ENCODE measurements around the gene PITPNM3.
"Not testable (repeated sequence)": the region's sequence is repeated elsewhere in the genome, so short reads cannot be mapped to it uniquely, and the experiment has no call there.

Gene PITPNM3

DNA sequence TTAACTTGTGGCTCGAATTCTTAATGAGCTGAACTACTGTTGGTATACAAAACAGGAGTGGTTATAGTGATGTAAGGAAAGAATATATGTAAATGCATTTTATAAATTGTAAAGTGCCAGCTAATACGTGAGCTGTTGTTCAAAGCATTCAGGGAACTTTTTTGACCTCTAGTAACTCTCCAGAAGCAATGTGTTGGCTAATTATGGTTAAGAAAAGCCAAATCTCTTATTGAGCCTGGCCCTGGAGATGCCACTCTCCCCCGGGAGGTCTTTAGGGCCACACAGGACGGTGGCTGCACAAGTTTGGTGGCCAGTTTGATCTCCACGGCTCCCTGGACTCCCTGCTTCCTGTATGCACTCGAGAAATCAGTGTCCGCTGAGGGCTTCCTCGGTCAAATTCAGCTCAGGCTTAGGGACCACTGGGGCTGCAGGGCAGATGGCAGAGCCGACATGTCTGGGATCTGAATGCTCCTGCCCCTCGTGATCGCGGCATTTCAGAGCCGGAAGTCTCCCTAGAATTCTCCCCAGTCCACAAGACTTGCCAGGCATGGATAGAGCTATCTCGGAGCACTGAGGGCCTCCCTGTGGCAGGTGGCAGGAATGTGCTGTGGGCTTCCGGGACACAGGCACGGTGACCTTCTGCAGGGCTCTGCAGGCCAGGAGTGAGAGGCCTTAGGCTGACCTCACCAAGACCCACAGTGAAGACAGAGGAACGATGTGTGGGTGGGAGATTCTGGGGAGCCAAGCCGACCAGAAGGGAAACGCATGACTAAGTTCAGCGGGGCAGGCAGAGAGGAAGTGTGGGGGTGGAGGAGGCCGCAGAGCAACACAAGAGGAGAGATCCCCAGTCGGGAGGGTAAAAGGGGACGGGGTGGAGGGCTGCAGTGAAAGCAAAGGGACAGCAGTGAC is 18.6 kb upstream of the PITPNM3 start:
- peak; percentile 23 for DNase-seq

DNA sequence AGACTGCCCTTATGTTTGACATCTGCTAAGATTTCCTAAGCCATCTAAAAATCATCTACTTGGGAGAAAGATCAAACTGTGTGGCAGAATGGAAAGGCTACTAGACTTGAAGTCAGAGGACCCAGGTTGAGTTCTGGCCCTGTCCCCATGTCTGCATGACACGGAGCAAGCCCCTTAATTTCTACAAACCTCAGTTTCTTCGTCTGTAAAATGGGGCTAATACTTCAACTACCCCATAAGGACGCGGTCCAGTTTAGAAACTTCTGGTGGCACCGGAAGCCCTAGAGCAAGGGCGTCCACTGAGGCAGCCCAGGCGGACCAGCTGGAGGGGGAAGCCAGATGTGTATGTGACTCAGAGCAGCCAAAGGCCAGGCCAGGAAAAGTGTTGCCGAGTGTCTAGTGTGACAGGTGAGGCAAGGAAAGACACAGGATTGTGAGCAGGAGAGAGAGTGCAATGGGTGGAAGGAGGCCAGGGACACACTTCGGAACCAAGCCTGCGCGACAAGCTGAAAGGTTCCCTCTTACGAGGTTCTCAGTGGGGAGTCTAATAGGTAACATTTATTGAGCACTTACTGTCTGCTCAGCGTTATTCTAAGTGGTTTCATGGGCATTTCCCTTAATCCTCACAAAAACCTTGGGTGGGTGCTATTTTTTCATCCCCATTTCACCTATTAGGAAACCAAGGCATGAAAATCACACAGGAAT is 17.8 kb upstream of the PITPNM3 start:
- no peak for DNase-seq

DNA sequence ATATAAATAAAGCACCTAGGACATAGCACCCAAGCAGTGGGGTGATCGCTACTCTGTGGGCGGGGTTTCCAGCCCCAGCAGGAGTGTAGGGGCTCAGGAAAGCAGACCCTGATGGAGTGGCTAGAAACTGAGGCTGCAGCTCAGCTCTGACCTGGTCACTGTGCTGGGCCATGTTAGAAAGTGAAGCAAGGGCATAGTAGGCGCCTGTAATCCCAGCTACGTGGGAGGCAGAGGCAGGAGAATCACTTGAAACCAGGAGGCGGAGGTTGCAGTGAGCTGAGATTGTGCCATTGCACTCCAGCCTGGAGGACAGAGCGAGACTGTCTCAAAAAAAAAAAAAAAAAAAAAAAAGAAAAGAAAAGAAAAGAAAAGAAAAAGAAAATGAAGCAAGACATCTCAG is 17.1 kb upstream of the PITPNM3 start:
- not testable (repeated sequence) for DNase-seq

- DNase-seq, result no peak
Observed at GRCh38 chr17:6572972-6573370, 16.6 kb upstream of the PITPNM3 start.

DNA sequence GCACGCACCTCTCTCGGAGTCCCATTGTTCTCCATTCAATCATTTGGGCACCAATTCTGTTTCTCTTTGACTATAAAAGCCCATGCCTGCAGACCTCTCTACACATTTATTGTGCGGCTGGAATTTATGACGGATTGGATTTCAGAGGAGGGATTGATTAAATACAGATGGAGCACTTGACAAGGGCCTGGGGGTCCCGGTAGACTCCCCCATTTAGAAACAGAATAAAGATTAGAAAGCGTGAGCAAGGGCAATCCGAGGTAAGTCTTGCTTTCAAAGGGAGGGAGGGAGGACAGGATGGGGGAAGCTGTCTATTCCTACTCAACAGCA is 15.1 kb upstream of the PITPNM3 start:
- no peak for DNase-seq

DNA sequence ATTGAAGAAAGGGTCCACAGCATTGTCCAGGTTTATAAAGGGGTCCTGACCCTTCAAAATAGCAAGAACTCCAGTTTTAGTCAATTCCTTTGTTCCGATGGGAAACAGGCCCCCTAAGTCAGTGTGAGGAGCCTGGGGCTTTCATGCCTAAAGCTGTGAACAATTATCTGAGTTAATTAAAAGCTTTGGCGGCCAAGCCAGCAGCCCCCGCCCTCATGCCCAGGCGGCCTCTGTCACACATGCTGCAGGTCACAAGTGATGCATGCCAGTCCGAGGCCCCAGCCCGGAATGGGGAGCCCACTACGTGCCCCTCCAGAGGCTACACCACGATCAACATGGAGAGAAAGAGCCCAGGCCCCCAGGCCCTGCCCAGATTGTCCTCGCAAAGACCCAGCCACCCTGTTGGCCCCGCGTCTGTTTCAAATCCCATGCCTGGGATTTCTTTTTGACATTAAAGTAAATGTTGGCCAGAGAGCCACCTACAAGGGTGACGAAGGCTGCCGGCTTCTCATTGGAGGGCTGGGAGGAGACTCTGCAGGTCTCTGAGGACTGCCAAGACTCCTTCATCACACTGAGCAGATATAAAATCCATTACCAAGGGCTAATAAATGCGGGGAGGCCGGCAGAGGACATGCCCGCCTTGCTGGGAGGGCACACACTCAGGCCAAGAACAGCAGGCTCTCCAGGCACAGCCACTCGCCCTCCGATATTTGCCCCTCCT is 14.5 kb upstream of the PITPNM3 start:
- DNase-seq, result no peak

- DNase-seq, result no peak
Observed at GRCh38 chr17:6569370-6570285, 13.3 kb upstream of the PITPNM3 start.

- no peak for DNase-seq
Observed at GRCh38 chr17:6568184-6568758, 11.9 kb upstream of the PITPNM3 start.

DNA sequence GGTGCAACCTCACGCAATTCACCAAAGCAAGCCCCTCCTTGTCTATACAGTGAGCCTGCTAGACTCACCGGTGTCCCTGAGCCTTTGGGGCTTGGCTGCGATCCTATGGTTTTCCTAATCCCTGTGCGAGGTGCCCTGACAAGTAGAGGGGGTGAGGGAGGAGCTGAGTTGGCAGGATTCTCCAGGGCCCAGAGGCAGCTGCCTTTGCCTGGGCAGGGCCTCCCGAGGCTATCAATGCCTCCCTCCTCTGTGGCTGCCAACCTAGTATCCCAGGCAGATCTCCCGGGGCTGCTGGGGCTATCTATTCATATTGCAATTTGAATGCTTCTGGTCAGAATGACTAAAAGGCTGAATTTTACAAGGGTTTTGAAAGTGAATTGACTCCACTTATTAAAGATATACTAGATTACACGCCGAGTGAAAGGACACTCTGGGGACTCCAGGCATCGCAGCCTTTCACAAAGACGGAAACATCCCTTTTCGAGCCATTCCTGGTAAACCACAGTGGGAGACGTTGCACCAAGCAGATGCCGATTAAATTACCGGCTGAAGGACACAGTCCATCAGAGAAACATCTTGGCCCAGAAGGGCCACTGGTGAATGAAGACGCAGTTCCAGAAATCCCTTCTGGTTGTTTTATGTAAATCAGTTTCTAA is 11.3 kb upstream of the PITPNM3 start:
- DNase-seq, result peak; percentile 35

GRCh38 chr17:6561446-6561845 is 5.1 kb upstream of the PITPNM3 start:
- DNase-seq, result no peak

GRCh38 chr17:6560496-6560895 is 4.1 kb upstream of the PITPNM3 start:
- no peak for DNase-seq

GRCh38 chr17:6559753-6560215 is 3.4 kb upstream of the PITPNM3 start:
- DNase-seq, result no peak

DNA sequence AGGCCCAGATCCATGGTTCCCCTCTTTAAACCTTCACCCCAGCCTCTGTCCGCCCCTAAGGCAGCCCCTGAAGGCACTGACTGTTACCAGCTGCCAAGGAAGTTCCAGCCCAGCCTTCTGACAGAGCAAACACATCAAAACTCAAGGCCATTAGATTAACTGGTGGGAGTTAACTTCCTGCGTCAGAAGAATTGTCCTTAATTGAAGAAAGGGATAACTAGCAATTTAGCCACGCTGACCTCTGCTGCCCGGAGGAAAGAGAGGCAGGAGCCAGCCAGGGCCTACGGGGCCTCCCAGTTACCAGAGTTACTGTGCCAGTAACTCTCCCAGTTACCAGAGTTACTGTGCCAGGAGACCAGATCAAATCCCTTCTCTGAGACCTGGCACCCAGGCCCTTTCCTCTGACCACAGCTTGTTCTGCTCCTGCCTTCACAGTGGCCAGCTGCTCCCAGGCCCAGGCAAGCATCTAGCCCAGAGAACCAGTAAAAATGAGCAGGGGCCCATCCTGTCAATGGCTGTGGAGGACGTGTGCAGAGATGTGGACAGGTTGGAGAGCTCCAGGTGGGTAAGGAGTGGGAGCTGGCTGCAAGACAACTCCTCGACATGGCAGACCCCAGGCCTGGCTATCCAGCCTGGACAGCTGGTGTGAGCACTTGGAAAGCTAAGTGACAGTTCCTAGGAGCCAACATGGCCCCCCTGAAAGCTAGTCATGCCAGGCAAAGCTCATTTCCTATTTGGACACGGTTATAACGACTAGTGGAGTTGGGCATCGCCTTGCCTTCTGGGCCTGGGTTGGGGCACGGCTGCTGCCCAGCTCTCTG is 2.8 kb upstream of the PITPNM3 start:
- DNase-seq, result no peak

- no peak for DNase-seq
Observed at GRCh38 chr17:6558276-6558675, 1.9 kb upstream of the PITPNM3 start.

DNA sequence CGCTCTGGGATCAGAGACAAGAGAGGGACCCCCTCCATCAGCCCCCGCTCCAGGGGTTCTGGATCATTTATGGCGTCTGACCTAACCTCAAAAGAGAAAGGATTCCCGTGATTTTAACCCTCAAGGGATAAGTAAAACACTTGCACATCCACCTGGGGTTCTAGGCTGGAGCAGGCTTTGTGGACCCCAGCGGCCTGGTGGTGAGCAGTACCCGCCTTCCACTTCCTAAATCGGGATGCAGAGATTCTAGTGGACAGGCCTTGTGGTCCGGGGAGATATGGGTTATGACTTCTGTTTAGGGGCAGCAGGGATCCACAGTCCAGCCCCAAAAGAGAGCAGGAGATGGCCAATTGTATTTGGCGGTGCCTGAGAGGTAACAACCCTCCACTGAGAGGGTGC is 684 bp upstream of the PITPNM3 start:
- no peak for DNase-seq

GRCh38 chr17:6555331-6556120 is 829 bp downstream of the PITPNM3 start:
- no peak for DNase-seq

GRCh38 chr17:6554871-6555330 is 1.5 kb downstream of the PITPNM3 start:
- no peak for DNase-seq

- no peak for DNase-seq
Observed at GRCh38 chr17:6554342-6554741, 2.0 kb downstream of the PITPNM3 start.

DNA sequence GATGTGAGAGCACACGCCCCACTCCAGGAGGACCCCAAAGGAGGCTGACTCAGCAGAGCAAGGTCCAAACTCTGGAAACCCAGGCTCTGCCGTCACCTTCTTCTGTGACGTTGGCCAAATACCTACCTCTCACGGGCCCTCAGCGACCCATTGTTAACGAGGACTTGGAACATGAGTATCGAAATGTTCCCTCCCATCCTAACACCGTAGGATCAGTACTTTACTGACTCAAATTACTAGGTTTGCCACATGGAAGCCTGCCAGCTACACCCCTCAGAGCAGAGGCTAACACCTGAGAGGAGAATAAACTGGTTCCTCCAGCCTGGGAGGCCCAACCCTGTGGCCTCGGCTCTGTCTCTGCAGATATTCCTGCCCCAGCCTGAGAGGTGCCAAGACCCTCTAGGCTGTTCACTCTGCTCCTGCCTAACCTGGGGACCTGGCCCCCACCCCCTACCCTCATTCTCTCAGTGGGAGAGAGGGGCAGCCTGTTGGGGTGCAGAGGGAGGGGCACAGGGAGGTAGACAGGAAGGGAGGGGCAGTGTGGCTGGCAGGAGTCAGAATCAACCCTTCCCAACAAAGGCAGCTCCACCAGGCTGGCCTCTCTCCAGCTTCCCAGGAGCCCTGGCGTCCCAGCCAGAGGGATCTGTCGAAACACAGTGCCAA is 4.4 kb downstream of the PITPNM3 start:
- DNase-seq, result no peak

Data from OCI-M1 (cell line).